NOMO-1 (cell line): ENCODE results near the gene CDH13.
A peak's percentile ranks its signal among the peaks of the same experiment; 100 is the strongest.

Source experiments
- DNase-seq, 2 experiments: peaks; one replicate each; lab custom pipeline; 2025; ENCODE audit not compliant: unreplicated experiment in 2 of 2; lab: John Stamatoyannopoulos, UW

Gene CDH13

DNA sequence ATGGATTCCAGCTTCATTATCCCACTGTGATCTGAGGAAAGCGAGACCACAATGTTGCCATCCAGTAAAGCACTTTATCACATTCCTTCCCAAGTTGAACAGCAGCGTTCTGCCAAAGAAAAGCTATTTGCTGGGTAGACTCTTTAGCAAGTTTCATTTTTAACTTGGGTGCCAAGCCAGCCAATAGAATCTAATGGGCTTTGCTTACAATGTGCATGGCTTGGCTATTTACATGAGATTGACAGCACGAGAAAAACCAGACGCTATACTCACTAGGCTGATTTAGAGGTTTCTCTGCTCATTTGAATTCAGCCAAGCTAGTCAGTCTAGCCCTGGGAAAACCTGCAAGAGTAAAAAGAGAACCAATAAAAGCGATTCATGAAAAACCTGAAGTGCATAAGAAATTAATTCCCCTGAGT, 108.9 kb downstream of the CDH13 start:
- no peak for DNase-seq

DNA sequence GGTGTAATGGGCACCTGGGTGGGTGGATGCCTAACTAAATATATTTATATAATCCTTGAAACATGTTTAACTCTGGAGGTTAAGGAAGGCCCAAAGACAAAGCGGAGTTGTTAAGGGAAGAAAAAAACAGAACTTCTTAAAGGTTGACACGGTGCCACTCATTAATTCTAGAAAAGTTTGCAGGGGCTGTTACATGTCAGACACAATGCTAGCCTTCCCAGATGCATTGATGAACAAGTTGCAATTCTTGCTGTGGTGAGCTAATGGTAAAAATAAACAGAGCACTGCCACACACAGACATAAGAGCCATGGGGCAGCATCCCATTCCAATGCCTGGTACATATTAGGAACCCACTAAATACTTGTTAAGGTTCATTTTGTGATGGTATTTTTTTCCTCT, 109.5 kb downstream of the CDH13 start:
- no peak for DNase-seq

DNA sequence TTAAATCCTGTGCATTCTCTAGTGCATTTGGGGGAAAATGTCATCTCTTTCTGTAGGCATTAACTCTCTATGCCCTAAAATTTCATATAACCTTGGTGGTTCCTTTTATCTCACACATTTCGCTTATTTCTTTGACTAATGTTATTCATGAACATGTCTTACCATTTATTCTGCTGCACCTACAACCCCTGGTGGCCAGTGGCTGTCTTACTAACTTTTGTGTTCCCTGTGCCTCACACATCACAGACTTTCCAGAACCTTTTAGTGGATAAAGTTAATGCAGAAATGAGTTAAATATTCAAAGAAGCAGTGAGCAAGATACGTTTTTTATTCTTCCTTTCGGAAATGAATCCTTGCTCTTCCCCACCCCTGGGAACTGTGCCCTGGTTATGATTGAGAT, 111.9 kb downstream of the CDH13 start:
- no peak for DNase-seq

DNA sequence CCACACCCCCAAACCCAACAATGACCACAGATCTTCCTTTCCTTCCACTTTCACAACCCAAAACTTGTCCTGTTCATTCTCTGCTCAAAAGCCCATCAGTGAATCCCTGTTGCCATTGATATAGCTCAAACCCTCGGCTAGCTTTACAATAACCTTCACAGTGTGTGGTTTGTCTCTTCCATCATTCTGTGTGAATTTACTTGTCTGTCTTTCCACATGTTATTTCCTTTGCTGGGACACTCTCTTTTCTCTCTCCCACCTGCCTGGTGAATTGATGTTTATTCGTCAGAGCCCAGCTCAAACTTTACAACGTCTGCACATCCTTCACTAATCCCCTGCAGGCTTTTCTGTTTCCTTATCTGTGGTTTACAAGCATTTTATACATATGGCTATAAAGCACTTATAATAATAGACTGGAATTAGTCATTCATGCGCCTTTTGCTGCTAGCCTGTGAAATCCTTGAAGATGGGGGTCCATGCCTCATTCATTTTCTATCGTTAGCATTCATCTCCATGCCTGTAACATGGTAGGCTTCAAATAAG, 114.4 kb downstream of the CDH13 start:
- DNase-seq, result no peak

DNA sequence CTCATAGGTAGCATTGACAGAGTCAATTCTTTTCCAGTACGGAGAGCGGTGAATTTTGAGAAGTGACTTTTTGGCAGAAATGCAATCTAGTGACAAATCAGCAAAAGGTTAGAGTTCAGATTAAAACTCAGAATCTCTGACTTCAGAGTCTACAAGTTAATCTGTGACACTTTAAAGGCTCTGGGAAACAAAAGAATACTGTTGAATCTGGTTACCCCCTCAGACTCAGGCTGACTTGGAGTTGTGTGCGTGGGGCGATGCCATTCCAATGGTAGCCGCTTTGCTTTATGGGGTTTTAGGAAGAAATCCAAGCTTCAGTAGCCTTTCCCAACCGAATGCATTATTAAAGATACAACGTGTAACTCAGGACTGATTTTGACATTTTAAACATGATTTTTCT, 118.2 kb downstream of the CDH13 start:
- no peak for DNase-seq

DNA sequence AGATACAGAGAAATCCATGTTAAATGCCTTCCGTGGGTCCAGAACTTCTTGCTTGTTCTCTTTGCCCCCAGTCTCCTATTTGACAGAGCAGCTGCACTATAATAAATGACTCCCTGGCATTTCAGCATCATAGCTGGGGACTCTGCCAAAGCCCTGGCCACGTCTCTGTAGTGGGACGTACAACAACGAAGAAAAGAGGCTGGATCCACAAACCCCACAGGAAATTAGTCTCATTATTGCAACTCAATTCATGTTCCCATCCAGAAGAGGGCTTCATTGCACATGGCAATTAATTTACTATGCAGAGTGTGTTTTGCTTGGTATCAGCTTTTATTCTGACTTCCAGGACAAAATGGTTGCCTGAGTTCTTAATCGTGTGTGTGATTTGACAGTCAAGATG, 121.3 kb downstream of the CDH13 start:
- DNase-seq, result no peak

DNA sequence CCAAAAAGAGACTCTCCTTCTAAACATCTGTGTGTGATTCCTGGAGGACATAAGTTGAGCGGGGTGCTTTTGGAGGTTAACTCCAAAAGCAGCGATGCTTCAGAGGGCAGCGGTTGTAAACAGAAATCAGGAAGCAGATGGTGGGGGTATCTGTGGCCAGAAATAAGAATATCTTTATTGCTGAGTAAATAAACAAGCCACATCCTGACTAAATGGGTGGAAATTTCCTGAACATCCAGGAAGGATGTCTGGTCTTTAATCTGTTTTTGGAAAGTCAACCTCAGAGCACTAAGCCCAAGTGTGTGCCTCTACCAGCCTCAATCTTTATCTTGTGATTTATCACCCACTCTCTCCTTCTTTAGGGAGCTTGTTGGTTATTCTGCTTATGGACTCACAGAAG, 123.3 kb downstream of the CDH13 start:
- no peak for DNase-seq

DNA sequence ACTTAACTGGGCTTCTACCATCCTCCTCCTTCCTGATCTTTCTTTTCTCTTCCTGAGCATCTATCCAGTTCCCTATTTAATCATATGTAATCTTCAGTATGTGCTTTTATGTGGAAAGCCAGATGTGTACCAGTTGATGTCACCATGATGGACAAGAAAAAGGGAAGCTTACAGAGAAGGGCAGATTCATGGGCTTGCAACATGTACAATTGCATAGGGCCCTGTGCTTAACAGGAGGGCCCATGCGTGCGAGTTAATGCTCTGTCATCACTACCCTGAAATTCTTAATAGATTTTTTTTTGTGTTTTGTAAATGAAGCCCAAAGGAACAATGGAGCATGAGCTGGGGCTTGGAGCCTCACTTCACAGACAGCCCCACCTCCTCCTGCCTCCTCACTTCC, 124.3 kb downstream of the CDH13 start:
- DNase-seq, result no peak

DNA sequence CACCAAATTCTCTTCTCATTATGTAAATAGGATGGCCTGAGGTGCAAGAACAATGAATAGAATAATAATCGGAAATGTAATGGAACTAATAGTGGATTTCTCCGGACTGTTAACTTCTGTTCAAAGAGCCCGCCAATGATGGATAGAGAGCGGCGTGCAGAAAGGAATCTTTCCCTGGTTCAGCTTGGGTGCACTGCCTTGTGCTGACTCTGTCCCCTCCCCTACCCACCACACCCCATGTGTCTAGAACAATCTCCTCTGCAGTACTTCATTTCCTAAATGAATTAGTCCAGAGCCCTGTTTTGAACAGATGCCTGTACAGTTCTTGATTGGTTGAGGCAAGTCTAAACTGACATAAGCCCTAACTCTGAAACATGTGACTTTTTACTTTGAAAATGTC, 125.4 kb downstream of the CDH13 start:
- DNase-seq, result no peak

DNA sequence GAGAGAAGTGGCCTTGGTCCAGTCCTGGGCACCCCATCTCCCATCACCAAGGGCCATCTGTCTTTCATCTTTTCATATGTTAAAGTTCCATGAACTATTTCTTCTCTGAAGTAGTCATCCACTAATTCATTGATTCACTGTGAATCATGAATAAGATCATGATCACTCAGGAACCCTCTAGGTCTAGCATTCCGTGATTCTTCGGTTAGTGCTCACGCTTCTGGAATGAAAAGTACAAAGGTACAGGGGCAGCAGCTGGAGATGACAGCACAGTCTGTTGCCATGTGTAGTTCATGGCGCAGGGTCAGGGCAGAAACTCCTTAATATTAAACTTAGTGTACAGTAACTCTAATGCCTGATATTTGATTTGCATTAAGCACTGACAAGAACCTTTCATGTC, 127.1 kb downstream of the CDH13 start:
- DNase-seq, result no peak

DNA sequence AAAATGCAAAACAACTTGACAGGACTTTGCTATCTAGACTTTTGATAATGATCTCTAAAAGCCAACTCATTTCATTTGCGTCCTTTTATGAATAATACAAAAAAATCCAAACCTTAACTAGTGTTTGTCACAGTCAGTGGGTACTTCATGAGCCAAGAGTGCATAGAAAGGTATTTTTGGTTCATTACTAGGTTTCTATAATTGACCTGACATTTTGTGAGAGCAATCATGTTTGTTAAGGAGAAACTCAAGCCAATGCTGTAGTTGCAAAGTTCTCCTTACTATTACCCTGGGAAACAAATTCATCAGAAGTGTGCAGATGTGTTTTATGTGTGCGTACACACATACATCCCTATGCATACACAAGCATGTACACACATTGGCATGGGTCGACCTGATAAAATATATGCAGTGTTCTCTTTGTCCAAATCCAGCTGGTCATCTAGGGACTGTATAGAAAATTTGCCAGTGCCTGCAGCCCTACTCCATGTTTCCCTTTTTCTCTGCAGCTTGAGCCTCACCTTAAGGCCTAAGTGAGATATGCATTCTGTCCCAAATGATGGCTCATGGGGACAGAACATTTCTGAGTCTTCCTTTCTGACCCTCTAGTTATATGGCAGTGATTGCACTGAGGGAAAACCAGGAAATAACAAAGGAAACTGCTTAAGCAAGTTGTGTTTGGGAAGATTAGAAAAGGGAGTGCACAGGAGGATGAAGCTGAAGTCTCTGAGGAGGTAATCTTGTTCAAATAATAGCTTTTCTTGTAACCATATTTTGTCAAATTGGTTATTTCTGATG, 128.1 kb downstream of the CDH13 start:
- no peak for DNase-seq

DNA sequence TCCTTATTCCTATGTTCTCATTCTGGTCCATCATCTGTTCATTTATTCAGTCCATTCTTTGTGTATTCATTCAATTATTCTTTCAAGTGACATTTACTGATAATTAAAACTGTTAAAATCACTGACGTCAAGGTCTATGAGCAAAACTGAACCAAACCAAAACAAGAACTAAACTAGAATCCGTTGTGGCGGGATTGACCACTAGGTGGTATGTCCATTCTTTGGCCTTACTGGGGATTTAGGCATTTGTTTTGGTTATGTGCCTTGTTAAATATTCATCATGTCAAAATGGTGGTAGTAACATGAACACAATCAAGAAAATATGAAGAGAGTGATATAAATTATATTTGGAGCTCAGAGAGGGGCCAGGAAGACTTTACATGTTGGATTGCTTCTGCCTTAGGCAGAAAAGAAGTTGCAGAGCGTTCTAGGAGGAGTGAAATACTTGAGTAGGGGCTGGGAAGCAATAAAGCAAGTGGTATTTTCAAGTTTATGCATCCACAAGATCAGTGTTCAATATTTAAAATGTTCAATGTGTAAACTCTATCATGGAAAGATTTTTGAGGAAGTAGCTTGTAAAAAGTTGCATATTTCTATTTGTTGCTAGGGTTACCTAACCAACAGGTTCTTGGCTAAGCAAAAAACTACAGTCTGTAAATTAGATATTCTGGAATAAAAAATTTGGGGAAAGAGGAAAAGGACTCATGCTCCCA, 129.0 kb downstream of the CDH13 start:
- peak in 1 of 2 experiments; percentile 9 for DNase-seq

DNA sequence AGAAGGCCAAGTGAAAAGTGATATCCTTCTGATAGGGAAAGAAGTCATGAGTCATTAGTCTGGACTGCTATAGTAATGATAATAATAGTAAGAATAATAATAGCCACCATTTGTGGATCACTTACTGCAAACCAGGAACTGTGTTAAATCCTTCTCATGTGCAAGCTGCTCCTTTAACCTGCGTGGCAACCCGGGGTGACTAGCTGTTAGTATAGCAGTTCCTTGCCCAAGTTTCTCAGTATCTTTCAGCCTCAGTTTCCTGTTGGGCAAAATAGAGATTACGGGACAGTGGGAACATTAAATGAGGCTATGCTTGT, 129.5 kb downstream of the CDH13 start:
- DNase-seq, result no peak

DNA sequence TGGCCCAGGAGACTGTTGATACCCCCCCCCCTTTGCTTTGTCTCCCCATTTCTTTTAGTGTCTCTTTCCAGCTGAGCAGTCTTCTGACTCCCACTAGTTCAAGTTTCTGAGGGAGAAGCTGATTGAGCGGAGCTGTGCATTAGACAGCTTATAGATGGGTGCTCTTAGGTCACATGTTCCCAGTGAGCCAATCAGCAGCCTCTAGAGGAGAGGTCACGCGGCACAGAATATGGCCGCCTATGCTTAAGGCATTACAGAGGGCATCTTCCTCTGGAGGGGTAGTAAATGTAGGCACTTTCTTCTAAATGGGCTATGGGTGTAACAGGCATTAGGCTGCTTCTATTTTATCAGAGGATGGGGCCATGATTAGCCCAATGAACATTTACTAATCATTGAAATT, 131.6 kb downstream of the CDH13 start:
- no peak for DNase-seq

DNA sequence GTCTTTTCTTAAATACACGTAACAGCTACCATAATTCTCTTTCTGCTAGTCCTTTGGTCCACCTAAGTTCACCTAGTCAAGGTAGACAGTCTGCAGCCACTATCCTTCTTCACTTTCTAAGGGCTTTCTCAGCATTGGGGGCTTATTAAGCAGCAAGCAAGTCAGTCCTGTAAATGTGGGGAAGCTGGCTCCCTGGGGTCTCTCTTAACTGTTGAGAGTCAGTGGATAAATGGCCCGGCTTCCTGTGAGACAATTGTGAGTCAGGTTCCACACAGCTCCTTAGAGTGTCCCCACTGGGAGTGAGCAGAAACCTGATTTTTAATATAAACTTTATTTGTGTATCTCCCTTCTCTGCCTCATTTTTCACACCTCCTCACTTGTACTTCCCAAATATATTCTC, 132.1 kb downstream of the CDH13 start:
- DNase-seq, result no peak

DNA sequence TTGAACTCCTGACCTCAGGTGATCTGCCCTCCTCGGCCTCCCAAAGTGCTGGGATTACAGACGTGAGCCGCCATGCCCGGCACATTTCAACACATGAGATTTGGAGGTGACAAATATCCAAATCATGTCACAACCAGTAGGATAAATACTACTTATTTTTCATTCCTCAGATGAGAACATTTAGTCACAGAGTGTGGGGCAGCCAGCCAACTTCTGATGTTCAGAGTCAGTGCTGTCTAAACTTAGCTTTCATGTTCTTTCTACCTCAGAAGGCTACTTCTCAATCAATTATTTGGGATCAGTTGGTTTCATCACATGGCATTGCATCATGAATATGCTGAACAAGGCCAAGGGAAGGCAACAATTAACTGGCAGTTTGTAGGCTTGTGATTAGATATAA, 134.5 kb downstream of the CDH13 start:
- no peak for DNase-seq

DNA sequence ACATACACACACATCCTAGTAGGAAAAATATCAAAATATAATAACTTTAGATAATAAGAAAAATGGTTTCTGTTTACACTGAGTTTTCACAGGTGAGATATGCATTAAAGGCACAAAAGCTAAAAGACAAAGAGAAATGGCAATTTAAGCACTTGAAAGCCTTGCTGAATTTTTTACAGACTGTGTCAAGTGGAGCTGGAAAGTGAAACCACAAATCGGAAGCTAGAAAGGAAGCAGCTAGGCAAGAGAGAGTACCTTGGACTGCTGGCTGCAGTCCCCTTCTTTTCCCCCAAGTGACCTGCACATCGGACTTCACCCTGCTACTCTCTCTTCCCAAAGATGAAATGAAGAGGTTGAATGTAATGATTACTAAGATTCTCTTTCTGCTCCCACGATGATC, 135.1 kb downstream of the CDH13 start:
- no peak for DNase-seq

DNA sequence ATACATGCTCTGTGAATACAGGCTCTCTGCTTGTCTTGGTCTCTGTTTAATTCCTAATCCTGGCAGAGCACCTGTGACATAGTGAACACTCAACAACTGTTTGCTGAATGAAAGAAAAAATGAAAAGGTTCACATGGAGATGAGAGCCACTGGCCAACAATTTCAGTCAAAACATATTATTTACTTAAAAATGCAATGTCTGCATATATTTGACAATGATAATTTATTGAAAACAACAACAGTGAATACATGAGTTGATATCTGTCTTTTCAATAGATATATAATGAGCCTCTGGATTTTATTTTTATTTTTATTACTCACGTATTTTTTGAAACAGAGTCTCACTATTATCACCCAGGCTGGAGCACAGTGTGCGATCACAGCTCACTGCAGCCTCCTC, 136.6 kb downstream of the CDH13 start:
- no peak for DNase-seq

DNA sequence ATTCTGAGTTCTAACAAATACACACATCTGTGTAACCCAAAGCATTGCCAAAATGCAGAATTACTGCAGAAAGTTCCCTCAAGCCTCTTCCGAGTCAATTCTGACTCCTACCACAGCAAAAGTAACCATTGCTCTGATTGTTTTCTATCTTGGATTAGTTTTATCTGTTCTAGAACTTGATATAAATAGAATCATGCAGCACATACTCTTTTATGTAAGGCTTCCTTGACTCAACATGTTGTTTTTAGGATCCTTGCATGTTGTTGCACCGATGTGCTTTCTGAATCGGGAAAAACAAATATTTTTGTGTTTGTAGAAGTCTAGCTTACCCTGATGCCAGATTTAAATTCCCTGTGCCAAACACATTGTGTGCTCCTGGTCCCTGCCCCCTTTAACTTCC, 140.4 kb downstream of the CDH13 start:
- DNase-seq, result no peak

DNA sequence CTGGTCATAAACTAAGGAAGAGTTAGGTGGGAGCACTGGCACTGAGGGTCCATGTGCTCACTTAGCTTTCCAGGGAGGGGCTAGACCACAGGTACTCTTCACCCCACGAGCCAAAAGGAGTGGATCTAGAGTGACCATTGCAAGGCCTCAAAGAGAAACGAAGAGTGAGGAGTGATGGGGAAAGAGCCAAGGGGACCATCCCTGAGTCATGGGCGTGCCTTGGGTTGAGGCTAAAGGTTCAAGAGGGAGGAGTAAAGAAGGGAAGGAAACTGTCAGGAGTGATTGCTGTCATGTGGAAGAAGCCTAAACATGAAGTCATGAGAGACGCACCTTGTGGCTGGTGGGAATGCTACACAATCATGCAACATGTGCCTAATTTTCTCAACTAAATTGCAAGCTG, 141.0 kb downstream of the CDH13 start:
- DNase-seq, result no peak

DNA sequence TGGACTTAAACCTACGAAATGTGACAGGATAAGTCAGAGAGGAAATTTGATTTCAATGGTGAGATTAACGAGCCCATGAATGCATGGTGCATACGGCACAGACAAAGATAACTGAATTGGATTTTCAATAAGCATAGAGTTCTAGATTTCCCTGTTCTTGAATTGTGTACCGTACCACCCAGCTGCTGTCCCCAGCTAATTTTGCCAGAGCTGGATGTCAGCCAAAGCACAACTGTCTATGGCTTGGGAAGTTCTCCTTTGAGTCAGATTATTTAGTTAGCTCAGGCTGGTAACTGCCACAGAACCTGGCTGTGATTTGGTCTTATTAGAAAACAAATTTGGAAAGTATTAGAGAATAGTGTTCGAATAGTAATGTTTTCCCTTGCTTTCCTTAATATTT, 143.1 kb downstream of the CDH13 start:
- no peak for DNase-seq

DNA sequence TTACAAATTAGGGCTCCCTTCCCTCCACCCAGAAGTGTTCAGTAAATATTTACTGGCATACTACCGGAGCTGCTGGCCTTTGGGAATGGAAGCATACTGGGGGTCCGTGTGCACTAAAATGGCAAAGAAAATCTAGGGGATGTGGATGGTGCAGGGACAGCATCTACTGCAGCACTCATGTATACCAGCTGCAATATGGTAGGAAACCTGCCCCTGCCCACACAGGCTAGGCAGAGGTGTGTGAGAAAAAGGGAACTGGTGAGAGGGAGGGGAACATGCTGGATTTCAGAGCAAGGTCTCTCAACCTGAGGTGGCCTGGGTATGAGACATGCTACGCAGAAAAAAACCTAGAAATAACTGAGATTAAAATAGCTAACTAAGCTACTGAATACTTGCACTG, 145.4 kb downstream of the CDH13 start:
- no peak for DNase-seq
